HG02759 (cell line): ENCODE data around the gene AXIN2.
"Not testable (repeated sequence)": the region's sequence is repeated elsewhere in the genome, so short reads cannot be mapped to it uniquely, and the experiment has no call there.

Source experiments
- ATAC-seq: cut with Tn5 transposase; IDR thresholded peaks from one replicate; pipeline ENCODE4 v1.9.1; 2021; ENCODE audit warnings: mild to moderate bottlenecking, moderate library complexity; ENCODE audit not compliant: unreplicated experiment

Gene AXIN2

DNA sequence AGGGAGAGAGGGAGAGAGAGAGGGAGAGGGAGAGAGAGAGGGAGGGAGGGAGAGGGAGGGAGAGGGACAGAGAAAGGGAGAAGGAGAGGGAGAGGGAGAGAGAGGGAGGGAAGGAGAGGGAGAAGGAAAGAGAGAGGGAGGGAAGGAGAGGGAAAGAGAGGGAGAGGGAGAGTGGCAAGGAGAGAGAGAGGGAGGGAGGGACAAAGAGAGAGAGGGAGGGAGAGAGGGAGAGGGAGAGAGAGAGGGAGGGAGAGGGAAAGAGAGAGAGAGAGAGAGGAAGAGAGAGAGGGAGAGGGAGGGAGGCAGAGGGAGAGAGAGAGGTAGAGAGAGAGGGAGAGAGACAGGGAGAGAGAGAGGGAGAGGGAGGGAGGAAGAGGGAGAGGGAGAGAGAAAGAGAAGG, 73.5 kb downstream of the AXIN2 start:
- ATAC-seq, result no peak

DNA sequence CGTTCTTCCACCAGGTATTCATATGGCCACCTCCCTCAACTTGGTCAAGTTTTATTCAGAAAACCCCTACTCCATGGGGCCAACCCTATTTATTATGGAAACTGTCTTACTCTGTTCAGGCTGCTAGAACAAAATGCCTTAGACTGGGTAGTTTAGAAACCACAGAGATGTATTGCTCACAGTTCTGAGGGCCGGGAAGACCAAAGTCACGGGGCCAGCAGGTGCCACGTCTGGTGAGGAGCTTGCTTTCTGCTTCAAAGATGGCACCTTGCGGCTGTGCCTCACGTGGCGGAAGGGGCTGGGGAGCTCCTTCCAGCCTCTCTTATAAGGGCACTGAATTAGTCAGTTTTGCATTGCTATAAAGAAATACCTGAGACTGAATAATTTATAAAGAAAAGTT, 74.3 kb downstream of the AXIN2 start:
- no peak for ATAC-seq

DNA sequence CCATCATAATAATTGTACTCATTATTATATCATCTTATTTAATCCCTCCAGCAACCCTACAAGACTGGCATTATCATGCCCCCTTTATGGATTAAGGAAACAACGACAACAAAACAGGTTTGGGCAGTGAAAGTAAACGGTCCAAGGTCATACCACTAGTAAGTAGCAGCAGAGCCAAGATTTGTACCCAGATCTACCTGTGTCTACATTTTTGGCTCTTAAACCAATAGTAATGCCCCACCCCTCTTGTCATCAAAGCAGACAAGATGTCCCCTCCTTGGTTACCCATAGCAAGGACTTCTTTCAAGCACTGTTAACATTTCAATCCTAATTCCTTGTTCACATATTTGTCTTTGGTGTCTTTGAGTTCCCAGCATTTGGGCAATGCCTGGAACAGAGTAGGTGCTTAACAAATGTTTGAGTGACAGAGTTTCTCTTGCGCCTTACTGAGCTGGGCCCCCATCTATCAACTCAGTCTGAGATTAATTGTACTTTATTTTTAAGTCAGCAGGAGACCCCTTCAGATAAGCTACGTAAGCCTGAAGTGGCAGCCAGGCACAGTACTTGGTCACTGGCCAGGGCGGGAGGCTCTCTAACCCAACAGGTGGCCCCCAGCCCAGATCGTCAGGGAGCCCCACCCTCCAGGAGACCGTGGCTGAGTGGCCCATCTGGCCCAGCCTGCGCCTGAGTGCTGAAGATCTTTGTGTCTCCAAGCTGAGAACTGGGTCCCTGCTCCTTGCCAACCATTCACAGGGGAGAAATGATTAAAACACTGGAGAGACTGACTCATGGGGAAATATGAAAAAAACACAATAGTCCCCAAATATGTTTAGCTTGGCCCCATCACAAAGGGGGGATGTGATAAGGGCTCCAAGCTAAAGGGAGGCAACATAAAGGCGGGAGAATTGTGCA, 75.8 kb downstream of the AXIN2 start:
- ATAC-seq, result no peak

DNA sequence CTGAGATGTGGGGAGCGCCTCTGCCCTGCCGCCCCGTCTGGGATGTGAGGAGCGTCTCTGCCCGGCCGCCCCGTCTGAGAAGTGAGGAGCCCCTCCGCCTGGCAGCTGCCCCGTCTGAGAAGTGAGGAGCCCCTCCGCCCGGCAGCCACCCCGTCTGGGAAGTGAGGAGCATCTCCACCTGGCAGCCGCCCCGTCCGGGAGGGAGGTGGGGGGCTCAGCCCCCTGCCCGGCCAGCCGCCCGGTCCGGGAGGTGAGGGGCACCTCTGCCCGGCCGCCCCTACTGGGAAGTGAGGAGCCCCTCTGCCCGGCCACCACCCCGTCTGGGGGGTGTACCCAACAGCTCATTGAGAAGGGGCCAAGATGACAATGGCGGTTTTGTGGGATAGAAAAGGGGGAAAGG, 77.0 kb downstream of the AXIN2 start:
- not testable (repeated sequence) for ATAC-seq

DNA sequence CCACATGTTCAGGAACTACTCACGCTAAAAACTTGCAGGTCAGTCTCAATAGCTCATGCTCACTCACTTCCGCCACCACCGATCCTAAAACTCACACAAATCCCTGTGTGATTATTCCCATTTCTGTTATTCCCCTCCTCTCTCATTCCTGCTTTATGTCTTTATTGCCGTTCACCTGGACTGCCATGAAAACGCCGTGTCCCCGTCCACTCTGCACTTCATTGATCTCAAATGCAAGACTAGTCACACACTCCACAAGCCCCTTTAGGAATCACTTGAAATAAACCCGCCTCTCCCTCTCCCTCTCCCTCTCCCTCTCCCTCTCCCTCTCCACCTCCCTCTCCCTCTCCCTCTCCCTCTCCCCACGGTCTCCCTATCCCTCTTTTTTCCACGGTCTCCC, 78.0 kb downstream of the AXIN2 start:
- no peak for ATAC-seq

DNA sequence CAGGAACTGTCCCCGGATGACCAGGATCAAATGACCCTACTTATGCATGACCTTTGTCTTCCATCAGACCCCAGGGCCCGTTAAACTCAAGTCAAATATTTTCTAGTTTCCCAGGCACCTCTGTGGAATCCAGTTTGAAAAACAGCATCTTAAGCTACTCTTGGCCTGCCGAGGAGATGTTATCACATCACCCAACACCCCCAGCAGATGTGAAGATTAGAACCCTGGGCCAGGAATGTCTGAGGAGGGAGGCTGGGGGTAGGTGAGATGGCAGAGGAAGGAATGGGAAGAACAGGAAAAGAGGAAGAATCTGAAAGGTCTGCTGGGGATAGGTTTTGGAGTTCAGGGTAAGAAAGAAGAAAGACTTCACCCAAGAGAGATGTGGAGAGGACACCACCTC, 79.2 kb downstream of the AXIN2 start:
- no peak for ATAC-seq

DNA sequence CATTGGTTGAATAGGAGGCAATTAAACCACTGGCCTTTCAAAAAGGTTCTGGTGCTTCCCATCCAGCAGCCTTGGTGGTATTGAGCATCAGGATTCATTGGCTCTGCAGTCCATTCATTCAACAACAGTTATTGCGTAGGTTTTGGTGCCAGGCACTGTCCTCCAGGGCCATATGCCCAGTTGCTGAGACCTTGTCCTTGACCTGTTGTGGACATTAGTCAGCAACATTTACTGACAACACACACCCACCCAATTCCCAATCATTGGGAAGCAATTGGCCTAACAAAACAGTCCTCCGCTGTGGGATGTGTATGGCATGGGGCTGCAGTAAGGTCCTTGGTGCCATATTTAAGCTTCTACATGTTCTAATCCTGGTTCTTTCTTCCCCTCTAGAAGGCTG, 82.2 kb downstream of the AXIN2 start:
- ATAC-seq, result no peak
